GDM1 (cell line): ENCODE data around the gene NSMF.

Experiments used
- DNase-seq: peaks from one replicate; lab custom pipeline; 2025; lab: John Stamatoyannopoulos, UW

NSMF gene

DNA sequence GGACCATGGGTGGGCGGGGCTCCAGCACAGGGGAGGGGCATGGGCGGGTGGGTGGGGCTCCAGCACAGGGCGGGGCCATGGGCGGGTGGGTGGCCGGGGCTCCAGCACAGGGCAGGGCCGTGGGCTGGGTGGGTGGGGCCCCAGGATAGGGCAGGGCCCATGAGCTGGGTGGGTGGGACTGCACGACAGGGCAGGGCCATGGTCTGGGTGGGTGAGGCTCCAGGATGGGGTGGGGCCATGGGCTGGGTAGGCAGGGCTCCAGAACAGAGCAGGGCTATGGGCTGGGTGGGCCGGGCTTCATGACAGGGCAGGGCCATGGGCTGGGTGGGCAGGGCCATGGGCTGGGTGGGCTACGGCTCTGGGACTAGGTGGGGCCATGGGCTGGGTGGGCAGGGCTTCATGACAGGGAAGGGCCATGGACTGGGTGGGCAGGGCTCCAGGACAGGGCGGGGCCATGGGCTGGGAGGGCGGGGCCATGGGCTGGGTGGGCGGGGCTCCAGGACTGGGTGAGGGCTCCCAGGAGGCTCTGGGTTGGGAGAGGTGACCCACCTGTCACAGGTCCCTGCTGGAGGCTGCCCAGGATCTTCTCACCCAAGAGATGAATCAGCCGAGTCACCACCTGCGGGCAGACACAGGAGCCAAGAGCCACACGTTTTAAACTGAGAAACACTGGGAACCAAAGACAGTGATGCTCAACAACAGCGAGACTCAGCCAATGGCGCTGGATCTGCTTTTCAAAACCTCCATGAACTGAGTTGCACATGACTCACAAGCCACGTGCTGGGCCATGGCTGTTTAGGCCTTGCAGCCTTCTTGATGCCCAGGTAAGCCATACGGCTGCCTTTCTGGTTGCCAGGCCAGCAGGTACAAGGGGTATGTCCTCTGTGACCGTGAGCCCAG is 33.6 kb upstream of the NSMF start:
- DNase-seq, result no peak

DNA sequence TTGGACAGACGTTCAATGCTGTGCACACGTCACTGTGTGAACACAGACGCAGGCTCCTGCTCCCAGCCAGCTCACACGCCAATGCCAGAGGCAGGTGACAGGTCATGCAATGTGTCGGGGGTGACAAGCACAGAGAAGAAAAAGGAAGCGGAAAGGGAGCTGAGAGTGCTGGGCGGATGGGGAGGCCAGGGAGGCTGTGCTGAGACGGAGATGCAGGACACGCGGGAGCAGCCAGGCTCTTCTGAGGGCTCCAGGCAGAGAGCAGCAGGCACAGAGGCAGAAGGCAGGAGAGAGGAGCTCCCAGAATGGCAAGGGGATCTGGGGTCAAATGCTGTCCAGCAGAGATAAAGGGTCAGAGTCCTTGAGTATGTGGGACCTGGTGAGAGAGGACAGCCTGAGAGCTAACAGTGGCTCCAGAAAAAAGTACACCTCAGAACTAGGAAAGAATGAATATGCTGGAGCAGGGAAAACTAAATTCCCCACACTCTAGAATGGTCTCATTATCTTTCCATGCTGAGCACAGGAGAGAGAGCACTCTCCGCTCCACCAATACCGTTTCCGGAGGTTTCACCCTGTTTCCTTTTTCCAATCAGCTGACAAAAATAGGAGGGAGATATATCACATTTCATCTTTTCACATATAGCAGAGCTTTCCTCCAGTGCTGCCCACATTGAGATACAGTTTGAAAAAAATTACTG is 32.8 kb upstream of the NSMF start:
- DNase-seq, result no peak

DNA sequence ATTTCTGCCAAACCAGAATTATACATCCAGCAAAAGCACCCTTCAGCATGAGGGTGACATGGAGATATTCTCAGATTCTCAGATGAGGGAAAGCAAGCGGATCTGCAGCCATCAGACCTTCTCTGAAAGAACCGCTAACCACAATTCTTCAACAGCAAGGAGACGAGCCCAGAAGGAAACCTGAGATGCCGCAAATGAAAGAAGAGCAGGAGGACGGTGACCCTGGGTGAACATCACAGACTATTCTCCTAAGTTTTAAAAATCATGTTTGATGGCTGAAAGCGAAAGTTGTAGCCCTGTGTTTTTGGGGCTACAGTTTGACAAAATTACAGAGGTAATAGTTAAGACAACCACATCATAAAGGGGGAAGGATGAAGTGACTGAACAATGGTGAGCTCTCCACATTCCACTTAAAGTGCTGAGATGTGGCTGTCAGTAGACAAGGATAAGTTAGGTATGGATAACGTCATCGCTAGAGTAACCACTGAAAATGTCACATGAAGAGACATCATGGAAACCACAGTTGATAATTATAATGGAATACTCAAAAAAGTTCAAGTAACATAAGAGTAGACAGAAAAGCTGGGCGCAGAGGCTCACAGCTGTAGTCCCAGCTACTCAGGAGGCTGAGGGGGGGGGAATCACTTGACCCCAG is 31.5 kb upstream of the NSMF start:
- no peak for DNase-seq

DNA sequence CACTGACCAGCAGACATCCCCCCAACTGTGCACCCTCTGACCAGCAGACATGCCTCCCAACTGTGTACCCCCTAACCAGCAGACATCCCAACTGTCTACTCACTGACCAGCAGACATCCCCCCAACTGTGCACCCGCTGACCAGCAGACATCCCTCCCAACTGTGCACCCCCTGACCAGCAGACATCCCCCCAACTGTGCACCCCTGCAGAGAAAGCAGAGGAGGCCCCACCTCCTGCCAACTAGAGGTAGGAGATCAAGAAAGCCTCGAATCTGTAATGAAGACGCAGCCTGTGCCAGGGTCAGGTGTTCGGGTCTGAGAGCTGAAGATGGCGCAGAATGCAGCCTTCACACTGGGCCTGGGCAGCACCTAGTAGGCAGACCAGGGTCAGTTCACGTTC is 29.8 kb upstream of the NSMF start:
- DNase-seq, result no peak

DNA sequence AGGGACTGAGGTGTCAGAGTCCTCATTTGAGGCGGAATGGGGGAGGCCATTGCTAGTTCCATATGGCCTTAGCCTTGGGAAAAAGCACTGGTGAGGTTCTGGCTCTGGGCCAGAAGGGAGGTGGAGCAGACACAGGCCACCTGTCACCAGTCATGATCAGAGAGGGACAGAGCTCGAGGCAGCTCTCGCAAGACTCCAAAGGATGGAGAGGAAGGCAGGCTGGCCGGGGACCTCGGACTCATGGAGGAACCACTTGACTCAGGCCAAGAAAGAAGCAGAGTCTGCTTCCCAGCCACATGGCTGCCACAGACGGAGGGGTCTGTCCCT is 29.2 kb upstream of the NSMF start:
- no peak for DNase-seq

DNA sequence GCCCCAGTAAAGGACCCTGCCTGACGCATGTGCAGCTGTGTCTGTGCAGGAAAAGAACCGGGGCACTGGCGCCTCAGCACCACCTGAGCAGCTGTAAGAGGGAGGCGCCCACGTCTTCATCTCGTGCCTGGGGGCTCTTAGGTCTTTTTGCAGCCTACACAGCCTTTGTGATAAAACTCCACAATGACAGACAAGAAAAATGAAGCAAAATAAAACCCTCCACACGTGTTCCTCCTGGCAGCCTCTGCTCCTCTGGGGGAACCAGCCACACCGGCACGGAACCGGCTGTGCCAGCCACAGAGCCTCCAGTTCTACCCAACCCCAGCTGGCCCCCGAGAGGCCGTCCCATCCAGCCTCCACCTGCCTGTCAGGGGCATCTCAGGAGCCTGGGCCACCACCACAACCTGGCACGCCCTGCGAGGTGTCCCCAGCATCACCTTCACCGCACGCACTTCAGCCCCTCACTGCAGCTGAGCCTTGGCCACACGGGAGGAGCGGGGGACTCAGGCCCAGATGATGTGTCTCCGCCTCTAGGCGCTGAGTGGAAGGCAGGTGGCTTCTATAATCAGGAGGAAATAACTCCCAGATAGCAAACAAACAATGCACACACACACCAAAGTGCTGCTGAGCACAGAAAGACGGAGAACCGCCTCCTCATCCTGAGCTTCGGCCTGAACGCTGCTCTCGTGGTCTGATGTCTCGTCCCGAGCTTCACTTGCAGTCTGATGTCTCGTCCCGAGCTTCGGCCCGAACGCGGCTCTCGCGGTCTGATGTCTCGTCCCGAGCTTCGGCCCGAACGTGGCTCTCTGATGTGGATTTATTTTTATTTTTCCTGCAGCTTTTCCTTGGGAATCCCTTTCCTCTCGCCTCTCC is 28.6 kb upstream of the NSMF start:
- no peak for DNase-seq

DNA sequence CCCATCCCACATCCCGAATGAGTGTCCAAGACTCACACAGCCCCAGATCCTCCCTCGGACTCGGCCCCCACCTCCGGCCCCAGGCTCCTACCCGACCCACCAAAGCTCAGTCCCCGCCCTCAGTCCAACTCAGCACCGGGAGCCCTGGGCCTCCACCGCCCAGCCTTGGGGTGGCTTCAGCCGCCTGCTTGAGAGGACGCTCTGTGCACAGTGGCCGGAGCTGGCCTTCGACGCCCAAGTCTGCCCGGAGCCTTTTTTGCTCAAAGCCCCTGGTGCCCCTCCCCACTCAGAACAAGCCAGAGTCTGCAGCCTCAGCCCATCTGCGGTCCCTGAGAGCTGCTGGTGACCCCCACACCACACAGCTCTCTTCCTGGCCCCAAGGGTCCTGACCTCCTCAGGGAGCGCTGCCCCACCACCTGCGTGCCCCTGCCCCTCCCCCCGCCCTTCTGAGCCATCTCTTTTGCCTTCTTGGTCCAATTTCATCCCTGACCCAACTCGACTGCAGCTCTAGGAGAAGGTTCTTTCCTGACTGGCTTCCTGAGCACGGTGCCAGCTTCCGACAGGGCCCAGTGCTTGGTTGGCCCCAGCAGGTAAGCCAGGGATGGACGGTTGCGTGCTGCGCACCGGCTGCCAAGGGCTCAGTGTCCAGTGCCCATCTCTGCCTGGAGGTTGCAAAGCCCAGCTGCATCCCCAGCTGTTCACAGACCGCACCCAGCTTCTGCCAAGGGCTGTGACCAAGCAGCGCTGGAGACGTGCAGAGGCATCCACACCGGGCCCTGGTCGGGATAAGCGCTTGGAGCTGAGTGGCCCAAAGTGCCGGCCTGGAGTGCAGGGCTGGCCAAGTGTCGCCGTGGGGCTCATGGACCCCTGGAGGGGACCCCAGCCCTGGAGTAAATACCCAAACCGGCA is 27.7 kb upstream of the NSMF start:
- no peak for DNase-seq

DNA sequence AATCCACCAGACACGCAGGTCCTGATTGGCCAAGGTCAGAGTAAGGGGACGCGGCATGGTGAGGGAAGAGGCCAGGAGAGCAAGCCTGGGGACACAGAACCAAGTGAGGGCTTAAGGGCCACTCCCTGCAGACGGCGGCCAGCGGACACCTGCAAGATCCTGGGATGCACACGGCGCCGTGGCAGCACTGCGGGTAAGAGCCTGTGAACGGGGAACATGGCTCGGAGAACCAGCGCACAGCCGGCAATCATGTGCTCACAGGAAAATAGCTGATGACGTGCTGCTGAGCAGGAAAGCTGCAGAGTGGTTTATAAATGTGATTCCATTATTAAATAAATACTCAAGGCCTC is 27.0 kb upstream of the NSMF start:
- DNase-seq, result no peak

DNA sequence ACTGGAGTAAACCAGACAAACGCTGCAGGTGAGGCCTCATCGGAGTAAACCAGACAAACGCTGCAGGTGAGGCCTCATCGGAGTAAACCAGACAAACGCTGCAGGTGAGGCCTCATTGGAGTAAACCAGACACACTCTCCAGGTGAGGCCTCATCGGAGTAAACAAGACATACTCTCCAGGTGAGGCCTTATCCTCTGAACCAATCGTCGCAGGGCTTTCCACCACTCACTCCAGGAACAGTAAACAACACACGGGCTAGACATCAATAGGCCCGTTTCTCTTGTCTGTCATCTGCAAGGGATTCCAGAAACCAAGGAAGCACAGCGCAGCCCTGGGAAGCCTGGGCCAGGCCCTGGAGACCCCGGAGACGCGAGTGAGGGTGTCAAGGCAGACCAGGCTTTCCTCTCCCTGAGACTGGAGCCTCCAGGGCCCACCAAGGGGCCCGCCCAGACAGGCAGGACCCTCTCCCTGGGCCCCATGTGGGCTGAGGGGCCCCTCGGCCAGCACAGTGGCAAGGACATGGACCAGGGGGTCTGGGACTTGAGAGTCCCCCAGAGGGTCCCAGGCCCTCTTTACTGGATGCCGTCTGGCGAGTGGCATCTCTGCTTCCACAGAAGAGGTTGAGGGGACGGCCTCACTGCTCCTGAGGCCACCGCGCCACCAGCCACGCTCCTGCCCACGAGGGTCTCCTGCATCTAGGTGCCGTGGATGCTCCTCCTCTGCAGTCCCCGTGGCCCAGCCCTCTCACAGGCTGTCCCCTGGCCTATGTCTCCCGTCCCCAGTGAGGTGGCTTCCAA is 26.4 kb upstream of the NSMF start:
- DNase-seq, result no peak

DNA sequence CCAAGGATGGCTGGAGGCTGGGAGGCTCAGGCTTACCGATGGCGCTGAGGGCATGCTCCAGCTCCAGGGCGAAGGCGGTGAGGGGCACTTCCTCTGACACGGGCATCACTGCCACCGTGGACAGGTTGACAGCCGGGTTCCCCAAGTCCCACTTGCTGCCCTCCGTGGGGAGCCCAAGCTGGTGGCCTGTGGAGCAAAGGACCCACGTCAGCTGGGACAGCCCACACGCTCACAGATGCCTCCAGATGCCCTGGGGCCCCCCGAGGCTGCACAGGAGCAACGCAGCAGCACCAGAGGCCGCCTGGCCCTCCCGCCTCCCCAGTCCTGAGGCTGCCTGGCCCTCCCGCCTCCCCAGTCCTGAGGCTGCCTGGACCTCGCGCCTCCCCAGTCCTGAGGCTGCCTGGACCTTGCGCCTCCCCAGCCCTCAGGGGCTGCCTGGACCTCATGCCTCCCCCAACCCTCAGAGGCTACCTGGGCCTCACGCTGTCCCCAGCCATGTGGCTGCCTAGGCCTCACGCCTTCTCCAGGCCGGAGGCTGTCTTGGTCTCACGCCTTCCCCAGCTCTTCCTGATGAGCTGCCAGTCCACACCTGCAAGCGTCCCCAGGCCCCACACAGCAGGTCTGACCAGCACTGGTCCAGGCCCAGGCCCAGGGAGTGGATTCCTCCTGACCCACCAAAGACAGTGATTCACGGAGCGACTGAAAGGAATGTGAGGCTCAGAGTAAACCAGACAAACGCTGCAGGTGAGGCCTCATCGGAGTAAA is 25.6 kb upstream of the NSMF start:
- DNase-seq, result no peak

DNA sequence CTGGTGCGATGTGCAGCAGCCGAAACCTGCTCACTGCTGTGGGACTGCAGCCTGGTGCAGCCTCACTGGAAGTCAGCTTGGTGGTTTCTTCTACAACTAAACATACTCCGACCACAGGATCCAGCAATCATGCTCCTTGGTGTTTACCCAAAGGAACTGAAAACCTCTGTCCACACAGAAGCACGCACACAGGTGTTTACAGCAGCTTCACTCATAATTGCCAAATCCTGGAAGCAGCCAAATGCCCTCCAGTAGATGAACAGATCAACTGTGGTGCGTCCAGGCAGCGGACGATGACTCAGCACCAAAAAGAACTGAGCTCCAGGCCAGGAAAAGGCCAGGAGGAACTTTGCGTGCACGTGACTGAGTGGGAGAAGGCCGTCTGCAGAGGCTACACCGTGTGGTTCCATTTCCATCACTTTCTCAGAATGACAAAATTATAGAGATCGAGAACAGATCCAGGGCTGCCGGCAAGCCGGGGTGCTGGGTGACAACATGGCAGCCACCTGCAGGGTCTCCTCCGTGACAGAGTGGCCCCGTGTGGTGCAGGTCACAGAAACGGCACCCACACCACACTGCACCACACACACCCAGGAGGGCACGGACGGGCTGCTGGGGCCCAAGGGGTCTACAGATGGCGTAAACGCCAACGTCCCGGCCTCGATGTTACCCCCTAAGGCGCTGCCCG is 23.1 kb upstream of the NSMF start:
- DNase-seq, result peak; percentile 21

DNA sequence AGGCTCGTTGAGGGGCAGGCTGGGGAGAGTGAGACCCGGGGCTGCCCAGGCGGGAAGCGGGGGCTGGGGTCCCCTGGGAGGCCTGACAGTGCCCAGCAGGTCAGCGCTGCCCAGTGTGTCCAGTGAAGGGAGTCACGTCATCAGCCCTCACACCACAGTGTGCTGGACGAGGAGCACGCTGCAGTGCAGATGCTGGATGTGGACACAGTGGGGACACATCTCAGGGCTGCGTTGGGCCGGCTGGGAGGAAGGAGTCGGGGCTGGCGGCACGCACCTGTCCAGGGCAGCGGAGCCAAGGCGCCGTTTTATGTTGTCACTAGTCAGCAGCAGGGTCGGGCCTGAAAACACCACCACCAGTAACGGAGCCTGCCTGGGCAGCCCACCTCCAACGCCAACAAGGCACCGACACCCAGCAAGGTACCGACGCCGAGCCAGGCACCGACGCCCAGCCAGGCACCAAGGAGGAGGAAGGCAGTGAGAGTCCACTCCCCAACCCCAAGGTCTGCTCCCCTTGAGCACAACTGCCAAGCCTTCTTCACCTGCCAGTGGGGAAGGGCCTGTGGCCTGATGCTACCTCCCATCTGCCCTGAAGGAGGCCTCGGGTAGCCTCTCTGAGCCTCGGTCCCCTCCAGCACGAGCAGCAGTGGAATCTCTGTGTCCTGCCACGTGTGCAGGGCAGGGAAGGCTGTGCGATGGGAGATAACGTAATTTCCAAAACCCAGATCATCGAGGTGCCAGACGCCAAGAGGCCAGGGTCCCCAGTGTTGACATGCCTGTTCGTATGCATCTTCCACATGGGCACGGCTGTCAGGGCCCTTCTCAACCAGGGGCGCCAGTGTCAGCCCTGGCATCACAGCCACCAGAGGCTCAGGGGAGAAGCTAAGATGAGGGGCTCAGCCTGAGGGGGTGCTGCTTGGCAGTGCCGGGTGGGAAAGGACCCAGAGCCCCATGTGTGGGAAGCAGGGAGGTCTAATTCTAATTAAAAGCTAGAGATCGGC is 21.9 kb upstream of the NSMF start:
- DNase-seq, result no peak

DNA sequence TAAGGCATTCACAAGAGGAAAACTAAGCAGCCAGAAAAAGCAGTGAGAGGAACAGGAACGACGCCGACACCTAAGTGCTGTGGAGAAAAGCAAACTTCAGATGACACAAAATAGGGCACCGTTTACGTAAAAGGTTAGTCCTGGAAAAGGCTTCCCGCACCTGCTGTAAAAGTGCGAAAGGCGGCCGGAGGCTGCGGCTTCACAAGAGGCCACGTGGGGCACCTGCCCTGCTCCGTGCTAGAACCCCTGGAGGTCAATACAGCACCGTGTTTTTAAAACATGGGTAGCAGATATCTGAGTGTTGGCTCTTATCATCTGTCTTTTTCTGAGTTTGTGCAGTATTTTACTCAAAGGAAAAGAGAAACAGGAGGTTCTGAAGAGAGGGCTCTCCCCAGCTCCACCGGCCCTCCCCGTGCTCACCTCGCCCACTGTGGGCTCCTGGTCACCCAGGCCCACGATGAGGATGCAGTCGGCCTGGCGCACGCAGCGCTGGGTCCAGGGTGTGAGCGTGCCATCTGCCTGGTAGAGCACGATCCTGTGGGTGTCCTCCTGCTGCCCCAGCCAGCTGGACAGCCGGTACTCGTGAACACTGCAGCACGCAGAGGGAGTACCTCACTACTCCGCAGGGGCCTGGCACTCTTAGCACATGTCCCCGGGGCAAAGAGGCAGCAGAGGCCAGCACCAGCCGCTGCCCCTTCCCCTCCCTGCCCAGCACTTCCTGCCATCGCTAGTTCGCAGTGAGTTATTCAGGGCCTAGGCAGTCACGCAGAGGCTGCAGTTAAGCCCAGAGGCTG is 21.0 kb upstream of the NSMF start:
- no peak for DNase-seq

DNA sequence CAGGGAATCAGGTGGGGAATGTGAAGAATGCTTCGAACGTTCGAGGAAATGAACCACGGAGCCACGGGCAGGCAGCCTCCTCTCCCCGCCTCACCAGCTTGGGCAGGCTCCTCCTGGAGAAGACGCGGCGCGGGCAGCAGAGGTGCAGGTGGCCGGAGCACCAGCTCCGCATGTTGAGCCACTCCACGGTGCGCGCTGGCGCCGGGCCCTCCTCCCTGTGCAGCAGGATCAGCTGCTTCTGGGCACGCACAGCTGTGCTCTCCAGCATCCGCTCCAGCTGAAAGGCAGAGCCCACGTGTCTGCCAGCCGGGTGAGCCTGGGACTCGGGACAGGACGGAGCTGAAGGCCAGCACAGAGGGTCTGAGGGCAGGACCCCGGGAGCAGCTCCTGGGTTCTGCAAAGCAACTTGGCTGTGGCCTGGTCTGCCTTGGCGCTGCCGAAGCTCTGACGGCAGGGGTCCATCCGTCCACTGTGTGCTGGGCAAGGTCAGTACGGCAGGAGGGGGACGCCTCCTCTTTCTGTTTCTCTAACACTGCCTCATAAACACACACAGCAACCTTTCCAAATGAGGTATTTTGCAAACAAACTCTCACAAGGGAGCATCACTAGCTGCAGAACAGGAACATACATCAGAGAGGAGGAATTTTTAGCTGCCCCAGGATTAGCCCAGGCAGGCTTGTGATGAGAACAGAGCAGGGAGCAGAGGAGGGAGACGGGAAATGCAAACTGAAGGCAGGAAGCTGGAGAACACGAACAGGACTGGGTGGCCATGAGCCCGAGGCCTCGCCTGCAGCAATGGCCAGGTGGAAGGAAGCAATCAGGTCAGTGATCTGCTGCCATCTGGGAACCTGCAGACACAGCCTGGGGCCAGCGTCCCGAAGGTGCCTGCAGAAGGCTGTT is 20.1 kb upstream of the NSMF start:
- DNase-seq, result no peak

DNA sequence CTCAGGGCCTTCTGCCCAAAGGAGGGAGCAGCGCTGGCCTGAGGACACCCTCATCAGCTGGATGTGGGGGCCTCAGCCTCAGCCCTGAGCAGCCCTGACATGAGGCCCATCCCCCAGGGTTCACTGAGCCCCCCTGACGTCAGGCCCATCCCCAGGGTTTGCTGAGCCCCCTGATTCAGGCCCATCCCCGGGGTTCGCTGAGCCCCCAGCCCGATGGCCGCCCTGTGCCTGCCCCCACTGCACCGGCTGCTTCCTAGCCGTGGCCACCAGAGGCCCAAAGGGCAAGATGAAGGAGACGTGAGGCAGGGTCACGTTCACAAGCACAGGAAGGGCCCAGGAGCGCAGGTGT is 19.5 kb upstream of the NSMF start:
- no peak for DNase-seq
